Measurements from ENCODE around the gene NOL9.

GRCh38 chr1:6594977-6595740 is 40.8 kb upstream of the NOL9 start:
- TF ChIP-seq, protein P1, sequence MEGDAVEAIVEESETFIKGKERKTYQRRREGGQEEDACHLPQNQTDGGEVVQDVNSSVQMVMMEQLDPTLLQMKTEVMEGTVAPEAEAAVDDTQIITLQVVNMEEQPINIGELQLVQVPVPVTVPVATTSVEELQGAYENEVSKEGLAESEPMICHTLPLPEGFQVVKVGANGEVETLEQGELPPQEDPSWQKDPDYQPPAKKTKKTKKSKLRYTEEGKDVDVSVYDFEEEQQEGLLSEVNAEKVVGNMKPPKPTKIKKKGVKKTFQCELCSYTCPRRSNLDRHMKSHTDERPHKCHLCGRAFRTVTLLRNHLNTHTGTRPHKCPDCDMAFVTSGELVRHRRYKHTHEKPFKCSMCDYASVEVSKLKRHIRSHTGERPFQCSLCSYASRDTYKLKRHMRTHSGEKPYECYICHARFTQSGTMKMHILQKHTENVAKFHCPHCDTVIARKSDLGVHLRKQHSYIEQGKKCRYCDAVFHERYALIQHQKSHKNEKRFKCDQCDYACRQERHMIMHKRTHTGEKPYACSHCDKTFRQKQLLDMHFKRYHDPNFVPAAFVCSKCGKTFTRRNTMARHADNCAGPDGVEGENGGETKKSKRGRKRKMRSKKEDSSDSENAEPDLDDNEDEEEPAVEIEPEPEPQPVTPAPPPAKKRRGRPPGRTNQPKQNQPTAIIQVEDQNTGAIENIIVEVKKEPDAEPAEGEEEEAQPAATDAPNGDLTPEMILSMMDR (IDR thresholded peaks at IDR 0.05): no peak
- TF ChIP-seq EP300 (IDR thresholded peaks at IDR 0.05) (no peak), POLR2A (IDR thresholded peaks at IDR 0.05; ENCODE audit: low read depth) (no peak), POLR2AphosphoS5 (IDR thresholded peaks at IDR 0.05) (no peak)
